ENCODE measurements around the gene PCDH15. TPM values are rescaled to one million over a fixed set of nuclear protein-coding genes. Genes with fewer than 3 reads are reported as not detected.

PCDH15 gene
- total RNA-seq, 4 donors from 2014 or later = not detected

GRCh38 chr10:54108961-54109360 lies 692.1 kb downstream of the PCDH15 start:
- no peak for DNase-seq (ENCODE audit: low spot score in 2 of 2)
- no peaks in the 10 kb centered on the region for H3K4me1 ChIP-seq
- H3K9me3 ChIP-seq = no peaks in the 10 kb centered on the region
- H3K27me3 ChIP-seq = no peaks in the 10 kb centered on the region
- H3K36me3 ChIP-seq = no peaks in the 10 kb centered on the region
- TF ChIP-seq EP300 (IDR thresholded peaks at IDR 0.05) = no peak
- no peak for TF ChIP-seq CTCF (IDR thresholded peaks at IDR 0.05)
- TF ChIP-seq POLR2A (IDR thresholded peaks at IDR 0.05) = no peak
- H3K27ac ChIP-seq = no peak overlapping the region
- H3K4me3 ChIP-seq = no peak overlapping the region
- 77 to 80% methylated on average over 2 of the region's 2 CpGs for WGBS, 2 donors

- Histone ChIP-seq H3K36me3 (no peaks in the 10 kb centered on the region), H3K27ac (no peak overlapping the region), H3K4me3 (no peak overlapping the region), H3K9me3 (no peaks in the 10 kb centered on the region), H3K4me1 (no peaks in the 10 kb centered on the region), H3K27me3 (no peaks in the 10 kb centered on the region)
- WGBS, 2 donors = 81 to 86% methylated on average over 1 of the region's 1 CpG
- DNase-seq (ENCODE audit: low spot score in 2 of 2) = no peak
- no peak for TF ChIP-seq POLR2A (IDR thresholded peaks at IDR 0.05)
- TF ChIP-seq EP300 (IDR thresholded peaks at IDR 0.05) = no peak
- no peak for TF ChIP-seq CTCF (IDR thresholded peaks at IDR 0.05)
These were observed 704.1 kb downstream of the PCDH15 start for GRCh38 chr10:54096892-54097291.

GRCh38 chr10:54094321-54094720 lies 706.7 kb downstream of the PCDH15 start:
- Histone ChIP-seq H3K4me1 (no peaks in the 10 kb centered on the region), H3K27me3 (no peaks in the 10 kb centered on the region), H3K36me3 (no peaks in the 10 kb centered on the region), H3K9me3 (no peaks in the 10 kb centered on the region), H3K27ac (no peak overlapping the region), H3K4me3 (no peak overlapping the region)
- TF ChIP-seq EP300 (IDR thresholded peaks at IDR 0.05) (no peak), CTCF (IDR thresholded peaks at IDR 0.05) (no peak), POLR2A (IDR thresholded peaks at IDR 0.05) (no peak)
- WGBS, 2 donors = 52 to 55% methylated on average over 5 of the region's 5 CpGs
- no peak for DNase-seq (ENCODE audit: low spot score in 2 of 2)

- TF ChIP-seq POLR2A (IDR thresholded peaks at IDR 0.05) = no peak
- no peak for TF ChIP-seq EP300 (IDR thresholded peaks at IDR 0.05)
- no peak for TF ChIP-seq CTCF (IDR thresholded peaks at IDR 0.05)
These were observed 709.8 kb downstream of the PCDH15 start for GRCh38 chr10:54091237-54091636.

GRCh38 chr10:54081950-54082349 lies 719.1 kb downstream of the PCDH15 start:
- H3K9me3 ChIP-seq = no peaks in the 10 kb centered on the region
- H3K27me3 ChIP-seq = no peaks in the 10 kb centered on the region
- H3K27ac ChIP-seq = no peak overlapping the region
- TF ChIP-seq EP300 (IDR thresholded peaks at IDR 0.05) (no peak), POLR2A (IDR thresholded peaks at IDR 0.05) (no peak), CTCF (IDR thresholded peaks at IDR 0.05) (no peak)
- no peaks in the 10 kb centered on the region for H3K36me3 ChIP-seq
- no peak for DNase-seq (ENCODE audit: low spot score in 2 of 2)
- no peaks in the 10 kb centered on the region for H3K4me1 ChIP-seq
- no peak overlapping the region for H3K4me3 ChIP-seq
- WGBS, 2 donors = 50 to 53% methylated on average over 2 of the region's 2 CpGs

More at GRCh38 chr10:54091237-54091636, 709.8 kb downstream of the PCDH15 start:
- Histone ChIP-seq H3K9me3 (no peaks in the 10 kb centered on the region), H3K27ac (no peak overlapping the region), H3K36me3 (no peaks in the 10 kb centered on the region), H3K4me1 (no peaks in the 10 kb centered on the region), H3K4me3 (no peak overlapping the region), H3K27me3 (no peaks in the 10 kb centered on the region)
- no peak for DNase-seq (ENCODE audit: low spot score in 2 of 2)
- 56 to 71% methylated on average over 2 of the region's 2 CpGs for WGBS, 2 donors
